Vagina (tissue), 2 donors: ENCODE measurements around the gene GSC2. TPM values are rescaled to one million over a fixed set of nuclear protein-coding genes. Genes with fewer than 3 reads are reported as not detected.

Source experiments
- DNase-seq, 2 donors: peaks; one replicate each; pipeline ENCODE4 v3.0.0-alpha.2; 2017; ENCODE audit errors: extremely low spot score in 2 of 2
- H3K27ac ChIP-seq: fragments of 200-600 bp; sonication (generic); one replicate; pipeline ENCODE4 v1.5.1; 2019
- H3K27me3 ChIP-seq: fragments of 200-600 bp; sonication (generic); one replicate; pipeline ENCODE4 v1.5.1; 2019
- H3K36me3 ChIP-seq, 2 donors: fragments of 200-600 bp; sonication (generic); one replicate each; pipeline ENCODE4 v1.5.1; 2017 to 2019
- H3K4me1 ChIP-seq: fragments of 200-600 bp; sonication (generic); one replicate; pipeline ENCODE4 v1.5.1; 2019
- H3K4me3 ChIP-seq, 2 donors: fragments of 200-600 bp; sonication (generic); 1 replicate in 1 of 2; 2 replicates in 1 of 2; pipeline ENCODE4 v1.5.1; 2016 to 2019
- H3K9me3 ChIP-seq: fragments of 200-600 bp; sonication (generic); one replicate; pipeline ENCODE4 v1.5.1; 2019
- CTCF ChIP-seq, 3 experiments: fragments of 450-650 bp in 2 of 3; fragments of 200-600 bp in 1 of 3; sonication (generic) in 1 of 3; IDR thresholded peaks; one replicate each; pipeline ENCODE4 v1.5.1; 2017 to 2019; ENCODE audit warnings: antibody characterized with exemption in 3 of 3, mild to moderate bottlenecking in 2 of 3, moderate library complexity in 2 of 3
- POLR2A ChIP-seq, 2 donors: fragments of 450-650 bp; IDR thresholded peaks; one replicate each; pipeline ENCODE4 v1.6.1; 2017; ENCODE audit warnings: antibody characterized with exemption in 2 of 2, mild to moderate bottlenecking in 2 of 2, moderate library complexity in 2 of 2
- POLR2AphosphoS5 ChIP-seq, 2 donors: sonication (generic); formaldehyde crosslinking; IDR thresholded peaks; one replicate each; pipeline ENCODE4 v1.9.0; 2017; ENCODE audit warnings: antibody characterized with exemption in 2 of 2, mild to moderate bottlenecking in 2 of 2, low read depth in 1 of 2; ENCODE audit not compliant: insufficient read depth in 1 of 2
- intact Hi-C: fragments of 100-400 bp; cut with DNase I; formaldehyde crosslinking; loops from one replicate; pipeline ENCODE4 v1.15.1; 2023
- total RNA-seq: library from RNA; depleted of rRNA; stranded (reverse); fragments of >200 nt; gene quantifications from one replicate; pipeline ENCODE4 v1.2.3, GENCODE V29; 2016

Gene GSC2
- total RNA-seq, 1 donor from 2014 or later, result not detected

- no peak for TF ChIP-seq CTCF (IDR thresholded peaks at IDR 0.05)
- peaks cover 23% of the 10 kb centered on the region for H3K4me1 ChIP-seq
- DNase-seq, result no peak
- intact Hi-C loops, result no loop called here
- no peak overlapping the region for H3K27ac ChIP-seq
- no peak overlapping the region for H3K4me3 ChIP-seq
- H3K9me3 ChIP-seq, result no peaks in the 10 kb centered on the region
- H3K27me3 ChIP-seq, result peaks cover 8% of the 10 kb centered on the region
- peaks cover 0 to 6% of the 10 kb centered on the region in 2 donors for H3K36me3 ChIP-seq
These were observed 2.8 kb downstream of the GSC2 start for GRCh38 chr22:19147195-19147780.

GRCh38 chr22:19146215-19146968 is 3.7 kb downstream of the GSC2 start:
- intact Hi-C loops, result no loop called here
- peaks cover 23% of the 10 kb centered on the region for H3K4me1 ChIP-seq
- TF ChIP-seq CTCF (IDR thresholded peaks at IDR 0.05) (no peak), POLR2A (IDR thresholded peaks at IDR 0.05) (no peak), POLR2AphosphoS5 (IDR thresholded peaks at IDR 0.05; ENCODE audit: insufficient read depth in 1 of 2, low read depth in 1 of 2) (no peak)
- DNase-seq, result no peak
- H3K9me3 ChIP-seq, result no peaks in the 10 kb centered on the region
- no peak overlapping the region for H3K27ac ChIP-seq
- H3K36me3 ChIP-seq, result peaks cover 0 to 15% of the 10 kb centered on the region in 2 donors
- H3K4me3 ChIP-seq, result no peak overlapping the region
- H3K27me3 ChIP-seq, result peaks cover 8% of the 10 kb centered on the region

- no peaks in the 10 kb centered on the region for H3K9me3 ChIP-seq
- no peaks in the 10 kb centered on the region for H3K27me3 ChIP-seq
- peaks cover 19% of the 10 kb centered on the region for H3K4me1 ChIP-seq
- no peak for TF ChIP-seq CTCF (IDR thresholded peaks at IDR 0.05)
- TF ChIP-seq POLR2AphosphoS5 (IDR thresholded peaks at IDR 0.05; ENCODE audit: insufficient read depth in 1 of 2, low read depth in 1 of 2), result no peak
- no peak for TF ChIP-seq POLR2A (IDR thresholded peaks at IDR 0.05)
- H3K4me3 ChIP-seq, result peak overlapping the region; percentile 70 to 98
- no peak for DNase-seq
- peak overlapping the region; percentile 58 for H3K27ac ChIP-seq
- peaks cover 0 to 38% of the 10 kb centered on the region in 2 donors for H3K36me3 ChIP-seq
- intact Hi-C loops, result no loop called here
These were observed 6.1 kb downstream of the GSC2 start for GRCh38 chr22:19143967-19144400.

GRCh38 chr22:19143212-19143611 is 6.9 kb downstream of the GSC2 start:
- Histone ChIP-seq H3K27ac (no peak overlapping the region), H3K4me3 (peak overlapping the region in 1 of 2 donors; percentile 98), H3K9me3 (no peaks in the 10 kb centered on the region), H3K4me1 (peaks cover 19% of the 10 kb centered on the region), H3K36me3 (peaks cover 0 to 46% of the 10 kb centered on the region in 2 donors), H3K27me3 (no peaks in the 10 kb centered on the region)
- intact Hi-C loops, result no loop called here
- no peak for DNase-seq
- TF ChIP-seq POLR2AphosphoS5 (IDR thresholded peaks at IDR 0.05; ENCODE audit: insufficient read depth in 1 of 2, low read depth in 1 of 2) (no peak), CTCF (IDR thresholded peaks at IDR 0.05) (no peak), POLR2A (IDR thresholded peaks at IDR 0.05) (no peak)

- peaks cover 0 to 54% of the 10 kb centered on the region in 2 donors for H3K36me3 ChIP-seq
- intact Hi-C loops, result no loop called here
- TF ChIP-seq CTCF (IDR thresholded peaks at IDR 0.05) (no peak), POLR2A (IDR thresholded peaks at IDR 0.05) (no peak), POLR2AphosphoS5 (IDR thresholded peaks at IDR 0.05; ENCODE audit: insufficient read depth in 1 of 2, low read depth in 1 of 2) (no peak)
- H3K4me3 ChIP-seq, result no peak overlapping the region
- H3K27ac ChIP-seq, result no peak overlapping the region
- H3K4me1 ChIP-seq, result peaks cover 19% of the 10 kb centered on the region
- H3K9me3 ChIP-seq, result no peaks in the 10 kb centered on the region
- no peaks in the 10 kb centered on the region for H3K27me3 ChIP-seq
- DNase-seq, result no peak
These were observed 7.7 kb downstream of the GSC2 start for GRCh38 chr22:19142394-19142793.
